GM12878 (cell line): ENCODE results near the gene EPB42. TPM values are rescaled to one million over a fixed set of nuclear protein-coding genes. Genes with fewer than 3 reads are reported as not detected.

Source experiments
- ATAC-seq: fragments of 200-7000 bp; cut with Tn5 transposase; 3 replicates; pipeline ENCODE4 v1.9.1; 2020; ENCODE audit warnings: mild to moderate bottlenecking, moderate library complexity
- BruUV-seq: library from RNA; stranded (reverse); fragments of 400-500 nt; replicated peaks from 2 replicates; lab custom pipeline; 2021; lab: Mats Ljungman, UMichigan
- CTCF ChIA-PET: fragments of 300-600 bp; sonication (Branson Sonifier 250); formaldehyde crosslinking; extraction: SDS; loops from one replicate; lab custom pipeline; 2021; ENCODE audit warnings: inconsistent platforms; lab: Yijun Ruan, JAX
- POLR2A ChIA-PET: fragments of 350-600 bp; formaldehyde crosslinking; extraction: SDS; loops from one replicate; lab custom pipeline; 2021; ENCODE audit warnings: inconsistent platforms; lab: Charles Lee
- RAD21 ChIA-PET: fragments of 300-600 bp; sonication (Branson Sonifier 250); formaldehyde crosslinking; loops from one replicate; lab custom pipeline; 2023; ENCODE audit warnings: antibody characterized with exemption; ENCODE audit not compliant: unreplicated experiment; lab: Charles Lee
- SMC1A ChIA-PET: fragments of 300-600 bp; sonication (Branson Sonifier 250); formaldehyde crosslinking; loops from one replicate; lab custom pipeline; 2023; ENCODE audit not compliant: unreplicated experiment, uncharacterized antibody; lab: Charles Lee
- DNase-seq: peaks from one replicate; pipeline ENCODE4 v3.0.0-alpha.2; 2011; ENCODE audit warnings: low read depth, low spot score
- FAIRE-seq: peaks from 3 replicates; lab custom pipeline; 2011; peaks lifted over from hg19 to GRCh38; lab: Jason Lieb, UNC
- H2AFZ ChIP-seq: 2 replicates; pipeline ENCODE4 v1.6.0; 2011; ENCODE audit warnings: low read depth, low read length, control low read depth; ENCODE audit not compliant: control insufficient read depth
- H3K27ac ChIP-seq: 2 replicates; pipeline ENCODE4 v1.5.1; 2011; ENCODE audit warnings: control low read depth; ENCODE audit not compliant: control insufficient read depth, insufficient read depth
- H3K27me3 ChIP-seq, 2 experiments: replicated peaks in 1 of 2; 2 replicates each; pipeline versions ENCODE4 v1.6.0 to v1.6.1; 2011; ENCODE audit warnings: low read length in 1 of 2; ENCODE audit not compliant: control insufficient read depth in 2 of 2, insufficient read depth in 2 of 2
- H3K36me3 ChIP-seq, 2 experiments: 2 replicates each; pipeline ENCODE4 v1.5.1; 2011; ENCODE audit warnings: low read length in 1 of 2; ENCODE audit not compliant: control insufficient read depth in 2 of 2, insufficient read depth in 2 of 2
- H3K4me1 ChIP-seq: 2 replicates; pipeline ENCODE4 v1.6.1; 2011; ENCODE audit warnings: mild to moderate bottlenecking, low read length, moderate library complexity, mixed read lengths; ENCODE audit not compliant: control insufficient read depth, insufficient read depth
- H3K4me2 ChIP-seq: 2 replicates; pipeline ENCODE4 v1.6.0; 2011; ENCODE audit warnings: control low read depth; ENCODE audit not compliant: control insufficient read depth, insufficient read depth
- H3K4me3 ChIP-seq: fragments of 200-600 bp; sonication (generic); 2 replicates; pipeline ENCODE4 v1.5.1; 2016
- H3K79me2 ChIP-seq: 2 replicates; pipeline ENCODE4 v1.6.0; 2011; ENCODE audit warnings: low read length; ENCODE audit not compliant: control insufficient read depth, insufficient read depth
- H3K9ac ChIP-seq: 2 replicates; pipeline ENCODE4 v1.8.0; 2011; ENCODE audit warnings: low read length, control low read depth, mixed read lengths; ENCODE audit not compliant: control insufficient read depth, insufficient read depth
- H3K9me3 ChIP-seq: replicated peaks from 3 replicates; pipeline ENCODE4 v1.5.1; 2011; ENCODE audit warnings: mild to moderate bottlenecking, low read length; ENCODE audit not compliant: control insufficient read depth, insufficient read depth
- H4K20me1 ChIP-seq: 2 replicates; pipeline ENCODE4 v1.6.0; 2011; ENCODE audit not compliant: control insufficient read depth, insufficient read depth
- ASH2L ChIP-seq: fragments of 300-600, 200-600 bp; sonication (generic); IDR thresholded peaks from 2 replicates; pipeline ENCODE4 v1.6.1; 2017; ENCODE audit warnings: low read depth, mild to moderate bottlenecking, borderline replicate concordance
- E2F8 ChIP-seq: fragments of 450-650 bp; IDR thresholded peaks from 2 replicates; pipeline ENCODE4 v1.6.1; 2018; ENCODE audit warnings: mild to moderate bottlenecking, low read depth, moderate library complexity; ENCODE audit not compliant: partially characterized antibody
- ETV6 ChIP-seq, 2 experiments: fragments of 450-650 bp in 1 of 2; IDR thresholded peaks in 1 of 2; conservative IDR thresholded peaks in 1 of 2; 2 replicates each; pipeline ENCODE4 v1.6.1; 2014; ENCODE audit warnings: antibody characterized with exemption in 1 of 2, borderline replicate concordance in 1 of 2, low read depth in 1 of 2, mild to moderate bottlenecking in 1 of 2, moderate library complexity in 1 of 2
- HCFC1 ChIP-seq: fragments of 150-350 bp; IDR thresholded peaks from 2 replicates; pipeline ENCODE4 v1.6.1; 2014; ENCODE audit warnings: low read length
- JUNB ChIP-seq: IDR thresholded peaks from 2 replicates; pipeline ENCODE4 v1.6.1; 2016; ENCODE audit warnings: antibody characterized with exemption, mild to moderate bottlenecking
- MAX ChIP-seq: IDR thresholded peaks from 2 replicates; pipeline ENCODE4 v1.6.1; 2012; ENCODE audit warnings: low read depth, low read length, improper control_type of control experiment
- SMARCA5 ChIP-seq: fragments of 450-650 bp; IDR thresholded peaks from 2 replicates; pipeline ENCODE4 v1.6.1; 2017; ENCODE audit warnings: mild to moderate bottlenecking
- TCF7 ChIP-seq: IDR thresholded peaks from 2 replicates; pipeline ENCODE4 v1.6.1; 2014; ENCODE audit warnings: antibody characterized with exemption, borderline replicate concordance
- ZZZ3 ChIP-seq: IDR thresholded peaks from 2 replicates; pipeline ENCODE4 v1.6.1; 2011; ENCODE audit warnings: low read depth; ENCODE audit not compliant: control insufficient read depth, insufficient read length
- WGBS: methylation state at CpG from one replicate; pipeline ENCODE4 v1.1.6; 2016; ENCODE audit warnings: low lambda C conversion rate; ENCODE audit not compliant: insufficient replicate concordance, insufficient coverage; ENCODE audit errors: missing lambda C conversion rate; 5-methylcytosine and 5-hydroxymethylcytosine counted together
- in situ Hi-C: fragments of 300-500 bp; cut with MboI; formaldehyde crosslinking; loops from 9 replicates; pipeline ENCODE4 v1.14.3; 2018; ENCODE audit warnings: mixed read lengths
- intact Hi-C: fragments of 100-400 bp; cut with micrococcal nuclease; formaldehyde crosslinking; loops from one replicate; pipeline ENCODE4 v1.14.2; 2022; ENCODE audit not compliant: unreplicated experiment
- polyA plus RNA-seq, 11 experiments: library from polyadenylated mRNA; depleted of rRNA in 4 of 11; unstranded in 6 of 11; stranded (reverse) in 5 of 11; fragments of >200 nt; fragmentation: Nextera tagmentation in 4 of 11; fragmentation: Illumina TruSeq in 1 of 11; extraction: Ambion mirVana in 4 of 11; extraction: Trizol in 1 of 11; gene quantifications; 1 replicate in 1 of 11; 2 replicates in 10 of 11; pipeline versions ENCODE4 v1.2.1 to v1.2.3, GENCODE V29; 2011 to 2016; ENCODE audit warnings: inconsistent platforms in 2 of 11, missing spikeins in 2 of 11, low read depth in 1 of 11
- total RNA-seq, 4 experiments: library from RNA; depleted of rRNA in 3 of 4; stranded (reverse); fragments of >200 nt in 3 of 4; fragmentation: Illumina TruSeq in 1 of 4; extraction: Trizol in 1 of 4; gene quantifications; 2 replicates each; pipeline versions ENCODE4 v1.2.1 to v1.2.3, GENCODE V29; 2013 to 2021

The EPB42 gene
- total and polyA plus RNA-seq, 10 of the 15 experiments (the other 5 are each of a cell fraction or from before 2014, with no cell fraction given), result not detected

GRCh38 chr15:43221422-43221821 is 604 bp upstream of the EPB42 start:
- ATAC-seq (no peak), DNase-seq (no peak), FAIRE-seq (no peak)
- BruUV-seq, result no TSS peak
- in situ Hi-C loops (no loop called here), intact Hi-C loops (no loop called here)
- H3K27me3 ChIP-seq, result no peaks in the 10 kb centered on the region
- no peaks in the 10 kb centered on the region; the same call in 2 of the 3 replicates for H3K9me3 ChIP-seq
- no peaks in the 10 kb centered on the region for H4K20me1 ChIP-seq
- ChIA-PET POLR2A (interaction anchor here (0.7 kb wide), 2 partner anchors 49 to 229 kb away, joined by 3 read pairs; no protein-coding TSS in a partner anchor), SMC1A (interaction anchor here (2.5 to 12.9 kb wide), 2 partner anchors 46 to 65 kb away, joined by 20 to 311 read pairs; partner anchors contain the start of gene TGM5), CTCF (interaction anchor here (12.6 to 13.4 kb wide), 2 partner anchors 47 to 63 kb away, joined by 458 to 518 read pairs; partner anchors contain the start of gene TGM5), RAD21 (interaction anchor here (1.7 kb wide), 1 partner anchor 64 kb away, joined by 6 read pairs; no protein-coding TSS in a partner anchor)
- H2AFZ ChIP-seq, result no peak overlapping the region
- WGBS, result 21% methylated on average over 1 of the region's 1 CpG
- H3K36me3 ChIP-seq, result no peaks in the 10 kb centered on the region
- H3K27ac ChIP-seq, result no peak overlapping the region
- H3K4me2 ChIP-seq, result no peak overlapping the region
- H3K4me3 ChIP-seq, result no peak overlapping the region
- TF ChIP-seq E2F8 (no peak), ETV6 (conservative IDR thresholded peaks at IDR 0.05 in 1 of 2, IDR thresholded peaks at IDR 0.05 in 1 of 2; ENCODE audit: borderline replicate concordance in 1 of 2, low read depth in 1 of 2) (no peak), SMARCA5 (no peak), ZZZ3 (no peak), ASH2L (no peak), HCFC1 (no peak), TCF7 (no peak), JUNB (no peak), MAX (no peak)
- TF ChIP-seq, all 136 proteins: peak for 0
- Histone ChIP-seq H3K4me1 (no peaks in the 10 kb centered on the region), H3K79me2 (no peaks in the 10 kb centered on the region), H3K9ac (no peak overlapping the region)
